Body of pancreas (tissue), 4 donors: ENCODE results near the gene FEM1B. TPM values are rescaled to one million over a fixed set of nuclear protein-coding genes. Genes with fewer than 3 reads are reported as not detected.

Experiments
- ATAC-seq: fragments of 150-250 bp; one replicate; pipeline ENCODE4 v1.9.1; 2016
- DNase-seq, 4 donors: peaks; one replicate each; pipeline ENCODE4 v3.0.0-alpha.2; 2019
- H3K27ac ChIP-seq, 4 donors: fragments of 200-600 bp; sonication (generic); 1 replicate in 3 of 4; 2 replicates in 1 of 4; pipeline versions ENCODE4 v1.5.1 to v1.6.1; 2016 to 2019; ENCODE audit warnings: mild to moderate bottlenecking in 1 of 4, mixed read lengths in 1 of 4, moderate library complexity in 1 of 4
- H3K27me3 ChIP-seq, 2 donors: fragments of 200-600 bp; sonication (generic); one replicate each; pipeline ENCODE4 v1.6.0; 2016; ENCODE audit warnings: mild to moderate bottlenecking in 1 of 2
- H3K36me3 ChIP-seq, 2 donors: fragments of 200-600 bp; sonication (generic); replicated peaks in 1 of 2; 2 replicates each; pipeline ENCODE4 v1.5.1; 2016; ENCODE audit warnings: low read depth in 2 of 2; ENCODE audit not compliant: insufficient read depth in 1 of 2
- H3K4me1 ChIP-seq: fragments of 200-600 bp; sonication (generic); one replicate; pipeline ENCODE4 v1.6.0; 2016
- H3K4me3 ChIP-seq, 2 donors: fragments of 200-600 bp; sonication (generic); 1 replicate in 1 of 2; 2 replicates in 1 of 2; pipeline ENCODE4 v1.5.1; 2016 to 2019
- H3K9me3 ChIP-seq, 3 donors: fragments of 200-600 bp; sonication (generic); 1 replicate in 2 of 3; 2 replicates in 1 of 3; pipeline ENCODE4 v1.5.1; 2016
- POLR2A ChIP-seq, 3 donors: fragments of 450-650 bp; IDR thresholded peaks; one replicate each; pipeline ENCODE4 v1.6.1; 2016; ENCODE audit warnings: antibody characterized with exemption in 3 of 3, mild to moderate bottlenecking in 2 of 3
- WGBS, 2 donors: methylation state at CpG; one replicate each; pipeline ENCODE4 v1.1.5; 2017; 5-methylcytosine and 5-hydroxymethylcytosine counted together
- intact Hi-C: fragments of 100-400 bp; cut with DNase I; formaldehyde crosslinking; loops from one replicate; pipeline ENCODE4 v1.15.1; 2023
- total RNA-seq, 2 donors: library from RNA; depleted of rRNA; stranded (reverse); fragments of >200 nt; gene quantifications; one replicate each; pipeline ENCODE4 v1.1.0, GENCODE V29; 2016
- TF ChIP-seq, protein P1 (sequence below), 7 experiments: fragments of 450-650 bp in 4 of 7; fragments of 200-600 bp in 3 of 7; sonication (generic) in 3 of 7; IDR thresholded peaks; one replicate each; pipeline ENCODE4 v1.5.1; 2016 to 2019; ENCODE audit warnings: antibody characterized with exemption in 7 of 7

Gene FEM1B
- total RNA-seq, 2 donors from 2014 or later: 10.5 to 19.7 TPM

DNA sequence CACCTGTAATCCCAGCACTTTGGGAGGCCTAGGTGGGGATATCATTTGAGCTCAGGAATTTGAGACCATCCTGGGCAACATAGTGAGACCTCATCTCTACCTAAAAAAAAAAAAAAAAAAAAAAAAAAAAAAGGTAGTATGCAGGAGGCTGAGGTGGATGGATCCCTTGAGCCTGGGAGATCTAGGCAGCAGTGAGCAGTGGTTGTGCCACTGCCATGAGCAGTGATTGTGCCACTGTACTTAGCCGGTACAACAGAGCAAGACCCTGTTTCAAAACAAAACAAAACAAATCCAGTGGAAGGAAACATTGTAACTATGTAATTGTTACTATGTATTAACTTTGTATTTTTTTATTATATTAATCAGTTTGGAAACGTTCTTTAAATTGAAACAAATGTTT lies 5.9 kb downstream of the FEM1B start:
- no peaks in the 10 kb centered on the region for H3K9me3 ChIP-seq
- intact Hi-C loops: no loop called here
- ATAC-seq (no peak), DNase-seq (no peak)
- H3K4me1 ChIP-seq: peaks cover 50% of the 10 kb centered on the region
- H3K27ac ChIP-seq: no peak overlapping the region
- H3K27me3 ChIP-seq: no peaks in the 10 kb centered on the region
- WGBS, 2 donors: 78 to 88% methylated on average over 2 of the region's 2 CpGs
- H3K36me3 ChIP-seq: no peaks in the 10 kb centered on the region
- no peak overlapping the region for H3K4me3 ChIP-seq
- TF ChIP-seq, protein P1, sequence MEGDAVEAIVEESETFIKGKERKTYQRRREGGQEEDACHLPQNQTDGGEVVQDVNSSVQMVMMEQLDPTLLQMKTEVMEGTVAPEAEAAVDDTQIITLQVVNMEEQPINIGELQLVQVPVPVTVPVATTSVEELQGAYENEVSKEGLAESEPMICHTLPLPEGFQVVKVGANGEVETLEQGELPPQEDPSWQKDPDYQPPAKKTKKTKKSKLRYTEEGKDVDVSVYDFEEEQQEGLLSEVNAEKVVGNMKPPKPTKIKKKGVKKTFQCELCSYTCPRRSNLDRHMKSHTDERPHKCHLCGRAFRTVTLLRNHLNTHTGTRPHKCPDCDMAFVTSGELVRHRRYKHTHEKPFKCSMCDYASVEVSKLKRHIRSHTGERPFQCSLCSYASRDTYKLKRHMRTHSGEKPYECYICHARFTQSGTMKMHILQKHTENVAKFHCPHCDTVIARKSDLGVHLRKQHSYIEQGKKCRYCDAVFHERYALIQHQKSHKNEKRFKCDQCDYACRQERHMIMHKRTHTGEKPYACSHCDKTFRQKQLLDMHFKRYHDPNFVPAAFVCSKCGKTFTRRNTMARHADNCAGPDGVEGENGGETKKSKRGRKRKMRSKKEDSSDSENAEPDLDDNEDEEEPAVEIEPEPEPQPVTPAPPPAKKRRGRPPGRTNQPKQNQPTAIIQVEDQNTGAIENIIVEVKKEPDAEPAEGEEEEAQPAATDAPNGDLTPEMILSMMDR (IDR thresholded peaks at IDR 0.05): no peak
- TF ChIP-seq POLR2A (IDR thresholded peaks at IDR 0.05): no peak

DNA sequence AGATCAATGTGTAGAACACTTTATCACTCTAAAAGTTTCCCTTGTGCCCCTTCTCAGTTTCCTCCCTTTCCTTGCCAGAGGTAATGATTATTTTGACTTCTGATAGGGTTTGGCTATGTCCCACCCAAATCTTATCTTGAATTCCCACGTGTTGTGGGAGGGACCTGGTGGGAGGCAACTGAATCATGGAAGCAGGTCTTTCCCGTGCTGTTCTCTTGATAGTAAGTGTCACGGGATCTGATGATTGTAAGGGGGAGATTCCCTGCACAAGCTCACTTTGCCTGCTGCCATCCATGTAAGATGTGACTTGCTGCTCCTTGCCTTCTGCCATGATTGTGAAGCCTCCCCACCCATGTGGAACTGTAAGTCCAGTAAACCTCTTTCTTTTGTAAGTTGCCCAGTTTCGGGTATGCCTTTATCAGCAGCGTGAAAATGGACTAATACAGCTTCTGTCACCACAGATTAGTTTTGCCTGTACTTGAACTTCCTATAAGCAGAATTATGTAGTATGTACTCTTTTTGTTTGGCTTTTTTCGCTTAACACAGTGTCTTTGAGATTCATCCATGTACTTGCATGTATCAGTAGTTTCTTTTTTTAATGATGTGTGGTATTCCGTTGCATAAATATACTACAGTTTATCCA lies 7.2 kb downstream of the FEM1B start:
- TF ChIP-seq POLR2A (IDR thresholded peaks at IDR 0.05): no peak
- TF ChIP-seq, protein P1 (IDR thresholded peaks at IDR 0.05): no peak
- H3K4me1 ChIP-seq: peaks cover 39% of the 10 kb centered on the region
- ATAC-seq (no peak), DNase-seq (no peak)
- 75 to 88% methylated on average over 7 of the region's 7 CpGs for WGBS, 2 donors
- H3K27me3 ChIP-seq: no peaks in the 10 kb centered on the region
- intact Hi-C loops: no loop called here
- no peak overlapping the region for H3K4me3 ChIP-seq
- H3K9me3 ChIP-seq: no peaks in the 10 kb centered on the region
- no peak overlapping the region for H3K27ac ChIP-seq
- H3K36me3 ChIP-seq: peaks cover 0 to 2% of the 10 kb centered on the region in 2 donors

DNA sequence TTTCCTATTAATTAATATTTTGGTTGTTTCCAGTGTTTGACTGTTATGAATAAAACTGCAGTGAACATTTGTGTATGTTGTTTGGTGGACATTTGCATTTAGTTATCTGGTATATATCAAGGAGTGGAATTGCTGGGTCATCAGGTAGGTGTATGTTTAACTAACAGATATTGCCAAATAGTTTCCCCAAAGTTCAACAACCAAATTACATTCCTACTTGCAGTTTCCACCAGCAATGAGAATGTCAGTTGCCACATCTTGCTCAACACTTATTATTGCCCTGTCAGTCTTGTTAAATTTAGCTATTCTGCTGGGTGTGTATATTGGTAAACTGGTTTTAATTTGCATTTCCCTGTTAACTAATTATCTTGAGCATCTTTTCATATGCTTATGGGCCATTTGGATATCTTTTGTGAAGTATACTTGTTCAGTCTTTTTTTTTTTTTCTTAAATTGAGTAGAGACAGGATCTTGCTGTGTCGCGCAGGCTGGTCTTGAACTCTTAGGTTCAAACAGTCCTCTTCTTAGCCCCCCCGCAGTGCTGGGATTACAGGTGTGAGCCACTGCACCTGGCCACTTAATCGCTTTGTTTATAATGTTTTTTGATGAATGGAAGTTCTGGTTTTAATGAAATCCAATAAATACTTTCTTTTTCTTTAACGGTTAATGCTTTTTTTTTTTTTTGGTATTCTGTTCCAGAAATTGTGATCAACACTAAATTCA lies 7.9 kb downstream of the FEM1B start:
- intact Hi-C loops: no loop called here
- Histone ChIP-seq H3K27ac (no peak overlapping the region), H3K4me1 (peaks cover 32% of the 10 kb centered on the region), H3K36me3 (peaks cover 0 to 2% of the 10 kb centered on the region in 2 donors), H3K27me3 (no peaks in the 10 kb centered on the region), H3K9me3 (no peaks in the 10 kb centered on the region), H3K4me3 (no peak overlapping the region)
- ATAC-seq (no peak), DNase-seq (no peak)
- TF ChIP-seq POLR2A (IDR thresholded peaks at IDR 0.05): no peak
- TF ChIP-seq, protein P1 (IDR thresholded peaks at IDR 0.05): no peak
- 68 to 78% methylated on average over 5 of the region's 5 CpGs for WGBS, 2 donors

DNA sequence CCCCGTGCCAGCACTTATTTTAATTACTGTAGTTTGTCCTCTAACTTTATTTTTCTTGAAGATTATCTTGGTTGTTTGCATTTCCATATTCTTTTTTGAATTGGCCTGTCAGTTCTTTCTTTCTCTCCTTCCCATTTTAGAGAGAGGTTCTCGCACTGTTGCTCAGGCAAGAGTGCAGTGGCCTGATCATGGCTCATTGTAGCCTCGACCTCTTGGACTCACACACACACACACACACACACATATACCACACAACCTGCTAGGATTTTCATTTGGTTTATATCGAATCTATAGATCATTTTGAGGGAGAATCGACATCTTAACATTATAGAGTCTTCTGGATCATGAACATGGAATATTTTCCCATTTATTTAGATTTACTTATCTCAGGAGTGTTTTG lies 8.7 kb downstream of the FEM1B start:
- no peak for ATAC-seq
- 66 to 69% methylated on average over 5 of the region's 5 CpGs for WGBS, 2 donors

More for the DNA sequence above, 8.7 kb downstream of the FEM1B start:
- H3K36me3 ChIP-seq: peaks cover 0 to 7% of the 10 kb centered on the region in 2 donors
- no peak overlapping the region for H3K27ac ChIP-seq
- no peaks in the 10 kb centered on the region for H3K9me3 ChIP-seq
- H3K27me3 ChIP-seq: no peaks in the 10 kb centered on the region
- no peak for TF ChIP-seq POLR2A (IDR thresholded peaks at IDR 0.05)
- TF ChIP-seq, protein P1 (IDR thresholded peaks at IDR 0.05): no peak
- no peak overlapping the region for H3K4me3 ChIP-seq
- no peak for DNase-seq
- intact Hi-C loops: no loop called here
- H3K4me1 ChIP-seq: peaks cover 24% of the 10 kb centered on the region
